NCI-H1105 treated with DMSO at 0.1 percent for 48 hours (cell line): ENCODE results near the gene MYOM3.
A peak's percentile ranks its signal among the peaks of the same experiment; 100 is the strongest.

Experiments
- DNase-seq: peaks from one replicate; lab custom pipeline; 2025; lab: John Stamatoyannopoulos, UW

Gene MYOM3

GRCh38 chr1:24111996-24112779 is at the start of gene MYOM3:
TSS of gene MYOM3 (minus strand) at chr1:24112135. CDS start at chr1:24108636, 3,499 bp downstream.
- peak; percentile 52 for DNase-seq

GRCh38 chr1:24161270-24161669 is 49.3 kb upstream of the MYOM3 start:
- DNase-seq = no peak

GRCh38 chr1:24159366-24159765 is 47.4 kb upstream of the MYOM3 start:
- DNase-seq = no peak

GRCh38 chr1:24157918-24158481 is 46.1 kb upstream of the MYOM3 start:
- DNase-seq = no peak

GRCh38 chr1:24156542-24157260 is 44.8 kb upstream of the MYOM3 start:
- DNase-seq = no peak

- no peak for DNase-seq
These were observed 43.3 kb upstream of the MYOM3 start for GRCh38 chr1:24155011-24155782.

GRCh38 chr1:24154215-24154614 is 42.3 kb upstream of the MYOM3 start:
- DNase-seq = no peak

GRCh38 chr1:24152631-24153494 is 40.9 kb upstream of the MYOM3 start:
- DNase-seq = no peak

- DNase-seq = peak; percentile 98
These were observed 39.2 kb upstream of the MYOM3 start for GRCh38 chr1:24151175-24151533.

GRCh38 chr1:24150234-24151174 is 38.6 kb upstream of the MYOM3 start:
- peak; percentile 91 for DNase-seq

GRCh38 chr1:24149866-24150233 is 37.9 kb upstream of the MYOM3 start:
- DNase-seq = no peak

- no peak for DNase-seq
These were observed 35.9 kb upstream of the MYOM3 start for GRCh38 chr1:24147816-24148215.

GRCh38 chr1:24147194-24147593 is 35.3 kb upstream of the MYOM3 start:
- no peak for DNase-seq

GRCh38 chr1:24142546-24143534 is 30.9 kb upstream of the MYOM3 start, which contains the start of gene IL22RA1:
TSS of gene IL22RA1 (minus strand) at chr1:24143140. CDS start at chr1:24143082, 58 bp downstream.
- peak; percentile 21 for DNase-seq

- no peak for DNase-seq
These were observed 29.5 kb upstream of the MYOM3 start for GRCh38 chr1:24141311-24141997.

GRCh38 chr1:24140741-24141181 is 28.8 kb upstream of the MYOM3 start:
- DNase-seq = no peak

GRCh38 chr1:24139841-24140425 is 28.0 kb upstream of the MYOM3 start:
- DNase-seq = no peak

- DNase-seq = no peak
These were observed 27.2 kb upstream of the MYOM3 start for GRCh38 chr1:24139222-24139489.
